GM18507 (cell line): ENCODE measurements around the gene TMCO4.
"Not testable (repeated sequence)": the region's sequence is repeated elsewhere in the genome, so short reads cannot be mapped to it uniquely, and the experiment has no call there.

Source experiments
- DNase-seq: peaks from one replicate; pipeline ENCODE4 v3.0.0; 2011; ENCODE audit warnings: low read depth; ENCODE audit not compliant: insufficient read length; ENCODE audit errors: extremely low spot score
- FAIRE-seq: peaks from 2 replicates; lab custom pipeline; 2011; peaks lifted over from hg19 to GRCh38; lab: Jason Lieb, UNC

TMCO4 gene

GRCh38 chr1:19799230-19800075, at the start of gene TMCO4:
Gene TMCO4 (minus strand): TSS chr1:19799916. CDS start chr1:19780758, 19,158 bp downstream.
- FAIRE-seq (peak; percentile 79), DNase-seq (peak; percentile 58)

GRCh38 chr1:19849307-19849706, 49.6 kb upstream of the TMCO4 start:
- not testable (repeated sequence) for FAIRE-seq, DNase-seq

- FAIRE-seq, result not testable (repeated sequence)
Measured at GRCh38 chr1:19847334-19847733, 47.6 kb upstream of the TMCO4 start.

GRCh38 chr1:19846338-19846737, 46.6 kb upstream of the TMCO4 start:
- DNase-seq, result no peak
- no peak for FAIRE-seq

More at GRCh38 chr1:19847334-19847733, 47.6 kb upstream of the TMCO4 start:
- not testable (repeated sequence) for DNase-seq

GRCh38 chr1:19845555-19845954, 45.8 kb upstream of the TMCO4 start:
- DNase-seq (no peak), FAIRE-seq (no peak)

GRCh38 chr1:19844731-19845495, 45.2 kb upstream of the TMCO4 start:
- FAIRE-seq (no peak), DNase-seq (no peak)

- FAIRE-seq, result no peak
Measured at GRCh38 chr1:19840228-19840627, 40.5 kb upstream of the TMCO4 start.

GRCh38 chr1:19837866-19838265, 38.1 kb upstream of the TMCO4 start:
- no peak for DNase-seq
- FAIRE-seq, result no peak

More at GRCh38 chr1:19840228-19840627, 40.5 kb upstream of the TMCO4 start:
- DNase-seq, result no peak

- DNase-seq, result no peak
- FAIRE-seq, result no peak
Measured at GRCh38 chr1:19835578-19835977, 35.9 kb upstream of the TMCO4 start.

- FAIRE-seq (no peak), DNase-seq (no peak)
Measured at GRCh38 chr1:19831441-19831840, 31.7 kb upstream of the TMCO4 start.

GRCh38 chr1:19828546-19828945, 28.8 kb upstream of the TMCO4 start:
- FAIRE-seq, result no peak

GRCh38 chr1:19825298-19825697, 25.6 kb upstream of the TMCO4 start:
- DNase-seq, result no peak
- no peak for FAIRE-seq

More at GRCh38 chr1:19828546-19828945, 28.8 kb upstream of the TMCO4 start:
- no peak for DNase-seq

- FAIRE-seq, result no peak
- no peak for DNase-seq
Measured at GRCh38 chr1:19824541-19824940, 24.8 kb upstream of the TMCO4 start.

GRCh38 chr1:19824036-19824435, 24.3 kb upstream of the TMCO4 start:
- no peak for DNase-seq
- FAIRE-seq, result no peak

GRCh38 chr1:19819701-19820100, 20.0 kb upstream of the TMCO4 start:
- FAIRE-seq (no peak), DNase-seq (no peak)

- DNase-seq, result no peak
- FAIRE-seq, result no peak
Measured at GRCh38 chr1:19818324-19818723, 18.6 kb upstream of the TMCO4 start.

- FAIRE-seq (no peak), DNase-seq (no peak)
Measured at GRCh38 chr1:19817160-19817559, 17.4 kb upstream of the TMCO4 start.

- FAIRE-seq, DNase-seq: not testable (repeated sequence)
Measured at GRCh38 chr1:19816737-19817086, 17.0 kb upstream of the TMCO4 start.

- FAIRE-seq (no peak), DNase-seq (no peak)
Measured at GRCh38 chr1:19815801-19816736, 16.4 kb upstream of the TMCO4 start.
